HUDEP-2 (cell line): ENCODE data around the gene SIVA1.
A peak's percentile ranks its signal among the peaks of the same experiment; 100 is the strongest.

ENCODE experiments used
- DNase-seq, 76 experiments: peaks; one replicate each; lab custom pipeline; 2025; ENCODE audit not compliant: unreplicated experiment in 76 of 76; lab: John Stamatoyannopoulos, UW

The SIVA1 gene

DNA sequence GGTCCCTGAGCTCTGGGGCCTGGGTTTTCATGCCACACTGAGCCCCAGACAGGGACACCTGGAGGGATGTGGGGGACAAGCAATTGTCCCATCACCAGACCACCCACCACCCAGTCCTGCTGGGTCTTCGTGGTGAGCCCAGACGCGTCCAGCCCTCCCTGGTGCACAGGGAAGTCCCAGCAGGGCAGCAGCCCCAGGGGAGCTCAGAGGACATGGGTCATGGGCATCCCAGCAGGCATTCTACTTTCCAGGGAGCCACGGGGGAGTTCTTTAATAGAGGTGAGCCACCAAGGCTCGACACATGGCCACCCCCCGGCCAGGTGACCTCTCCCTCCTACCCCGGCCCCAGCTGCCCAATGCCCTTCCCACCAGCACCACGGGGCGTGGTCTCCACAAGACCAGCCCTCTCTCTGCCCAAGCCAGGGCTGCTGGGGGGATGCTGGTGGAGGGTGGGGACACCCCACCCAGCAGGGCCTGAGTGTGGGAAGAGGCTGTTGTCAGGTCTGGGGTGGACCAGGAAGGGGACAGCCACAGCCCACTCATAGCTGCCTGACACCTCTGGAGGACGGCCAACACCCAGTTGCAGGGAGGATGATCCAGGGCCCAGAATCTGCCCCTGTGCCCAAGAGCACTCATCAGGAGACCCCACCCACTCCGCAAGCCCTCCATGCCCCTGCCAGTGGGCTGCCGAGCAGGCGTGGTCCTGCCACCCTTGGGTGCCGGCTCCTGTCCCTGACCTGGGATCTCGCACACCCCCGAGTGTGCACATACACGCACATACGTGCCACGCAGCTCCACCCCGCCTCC is 28.5 kb downstream of the SIVA1 start:
- no peak for DNase-seq

DNA sequence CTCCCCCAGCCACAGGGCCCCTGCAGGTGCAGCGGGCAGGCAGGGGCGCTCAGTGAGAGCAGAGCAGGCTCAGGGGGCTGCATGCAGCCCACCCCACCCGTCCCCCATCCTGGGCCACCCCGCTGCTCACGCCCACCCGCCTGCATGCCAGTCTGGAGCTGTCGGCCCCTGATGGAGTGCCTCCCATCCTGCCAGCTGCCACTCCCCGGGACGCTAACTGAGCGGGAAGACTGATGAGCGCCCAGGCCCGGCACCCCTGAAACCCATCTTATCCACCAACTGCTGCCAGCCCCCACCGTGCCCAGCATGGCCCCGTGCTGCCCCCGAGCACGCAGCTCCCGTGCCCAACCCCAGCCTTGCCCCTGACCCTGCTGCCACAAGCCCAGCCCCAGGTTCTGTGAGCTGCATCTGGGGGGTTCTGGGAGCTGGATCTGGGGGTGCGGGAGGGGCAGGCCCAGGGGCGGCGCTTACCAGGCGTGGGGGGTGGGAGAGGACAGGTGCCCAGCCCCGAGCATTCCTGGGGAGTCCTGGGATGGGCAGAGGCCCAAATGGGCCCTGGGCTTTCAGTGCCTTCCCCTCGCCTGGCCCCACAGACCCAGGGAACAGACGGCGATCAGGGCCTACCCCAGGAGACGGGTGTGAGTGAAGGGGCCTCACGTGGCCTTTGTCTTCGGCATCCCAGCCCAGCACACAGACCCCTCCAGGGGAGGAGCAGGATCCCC is 29.3 kb downstream of the SIVA1 start:
- DNase-seq, result no peak

DNA sequence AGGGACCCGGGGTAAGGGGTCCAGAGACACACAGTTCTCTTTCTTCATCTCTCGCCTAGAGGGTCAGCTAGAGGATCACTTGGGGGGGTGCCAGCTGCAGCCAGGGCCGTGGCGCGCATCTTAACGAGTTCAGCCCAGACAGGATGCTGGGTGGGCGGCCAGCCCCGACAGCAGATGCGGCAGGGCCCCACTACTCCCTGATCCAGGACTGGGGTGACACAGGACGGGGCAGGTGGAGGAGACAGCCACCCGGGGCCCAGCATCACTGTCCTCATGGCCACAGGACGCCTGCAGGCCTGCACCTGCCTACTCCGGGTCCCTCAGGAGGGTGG is 29.8 kb downstream of the SIVA1 start:
- DNase-seq, result no peak

DNA sequence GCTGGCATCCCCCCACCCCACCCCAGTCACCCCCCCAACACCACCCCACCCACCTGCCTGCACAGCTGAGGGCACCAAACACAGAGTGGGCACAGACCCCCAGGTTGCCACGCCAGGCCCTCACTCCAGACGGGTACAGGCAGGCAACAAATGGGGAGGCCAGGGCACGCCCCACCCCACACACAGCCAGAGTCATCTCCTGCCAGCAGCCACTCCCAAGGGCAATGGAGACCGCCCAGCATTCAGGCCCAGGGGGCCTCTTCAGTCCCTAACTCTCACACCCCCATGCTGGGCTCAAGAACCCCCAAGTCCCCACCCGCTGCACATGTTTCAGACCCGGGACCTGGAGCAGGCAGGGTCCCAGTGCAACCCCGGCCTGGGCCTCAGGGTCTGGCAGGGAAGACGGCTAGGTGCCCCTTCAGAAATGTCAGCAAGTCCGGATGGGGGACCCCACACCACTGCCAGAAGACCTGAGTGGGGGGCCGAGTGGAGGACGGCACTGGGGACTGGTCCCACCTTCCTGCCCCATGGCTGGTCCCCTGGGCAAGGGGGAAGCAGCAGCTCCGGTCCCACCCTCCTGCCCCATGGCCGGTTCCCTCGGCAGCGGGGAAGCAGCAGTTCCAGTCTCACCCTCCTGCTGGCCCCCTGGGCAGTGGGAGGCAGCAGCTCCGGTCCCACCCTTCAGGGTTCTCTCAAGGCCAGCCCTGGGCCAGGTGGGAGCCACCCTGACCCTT is 30.7 kb downstream of the SIVA1 start:
- peak in 2 of 76 experiments; percentile 18 to 29 for DNase-seq

DNA sequence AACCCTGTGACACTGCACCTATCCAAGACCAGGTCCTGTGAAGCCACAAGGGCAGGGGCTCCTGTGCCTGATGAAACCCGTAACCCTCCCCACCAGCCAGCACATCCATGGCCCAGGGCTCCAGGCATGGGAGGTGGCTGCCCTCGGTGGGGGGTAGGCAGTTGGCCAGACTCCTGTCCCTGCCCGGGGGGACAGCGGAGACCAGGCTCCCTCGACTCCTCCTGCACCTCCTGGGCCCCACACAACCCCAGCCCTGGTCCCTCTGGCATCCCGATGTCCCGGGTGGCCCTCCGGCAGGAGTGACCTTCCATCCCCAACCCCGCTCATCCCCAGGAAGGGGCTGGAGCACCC is 31.2 kb downstream of the SIVA1 start:
- DNase-seq, result no peak

DNA sequence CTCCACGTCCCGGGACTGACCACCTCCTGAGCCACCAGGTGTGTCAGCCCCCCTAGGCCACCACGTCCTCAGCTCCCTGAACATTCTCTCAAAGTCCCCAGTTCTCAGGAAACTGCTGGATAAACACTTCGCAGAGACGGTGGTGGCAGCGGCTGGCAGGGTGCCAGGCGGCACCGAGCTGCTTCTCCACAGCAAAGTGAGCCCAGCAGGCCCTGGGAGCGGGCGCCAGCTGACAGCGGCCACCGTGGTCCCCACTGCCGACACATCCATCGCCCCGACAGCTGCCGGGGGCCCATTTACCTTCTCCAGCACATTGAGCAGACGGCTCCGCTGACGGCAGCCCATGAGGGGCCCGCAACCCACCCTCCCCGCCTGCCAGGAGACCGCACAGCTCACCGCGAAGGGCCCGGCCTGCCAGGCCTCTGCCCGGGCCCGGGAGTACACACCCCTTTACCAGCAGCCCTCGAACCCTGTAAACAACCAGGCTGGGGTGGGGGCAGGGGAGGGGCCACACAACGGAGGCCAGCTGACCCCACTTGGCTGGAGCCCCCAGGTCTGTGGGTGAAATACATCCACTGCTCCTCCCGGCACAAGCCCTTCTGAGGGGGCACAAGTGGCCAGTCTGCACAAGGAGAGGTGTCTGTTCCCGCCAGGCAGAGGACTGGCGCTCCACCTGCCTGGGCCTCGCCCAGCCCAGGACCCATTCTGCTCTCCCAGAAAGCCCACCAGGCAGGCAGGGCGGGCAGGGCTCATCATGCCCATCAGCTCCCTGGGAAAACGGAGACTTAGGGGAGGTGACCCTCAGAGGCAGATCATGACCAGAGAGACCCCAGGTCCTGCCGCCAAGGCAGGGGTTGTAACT is 32.1 kb downstream of the SIVA1 start:
- no peak for DNase-seq

DNA sequence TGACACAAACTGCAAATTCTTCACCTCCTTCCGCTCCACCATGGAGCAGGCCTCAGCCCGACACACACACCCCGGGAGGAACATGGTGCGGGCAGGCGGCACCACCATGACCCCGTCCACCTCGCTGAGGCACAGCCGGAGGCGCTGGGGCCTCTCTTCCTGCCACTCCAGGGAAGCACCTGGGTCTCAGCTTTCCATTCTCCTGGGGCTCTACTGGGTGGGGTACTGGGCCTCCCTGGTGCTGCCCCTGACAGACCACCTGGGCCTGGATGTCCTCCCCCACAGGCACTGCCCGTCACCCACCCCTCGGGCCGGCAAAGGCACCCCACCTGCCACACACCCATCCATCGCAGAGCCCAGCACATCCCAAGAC is 32.7 kb downstream of the SIVA1 start:
- DNase-seq, result no peak

DNA sequence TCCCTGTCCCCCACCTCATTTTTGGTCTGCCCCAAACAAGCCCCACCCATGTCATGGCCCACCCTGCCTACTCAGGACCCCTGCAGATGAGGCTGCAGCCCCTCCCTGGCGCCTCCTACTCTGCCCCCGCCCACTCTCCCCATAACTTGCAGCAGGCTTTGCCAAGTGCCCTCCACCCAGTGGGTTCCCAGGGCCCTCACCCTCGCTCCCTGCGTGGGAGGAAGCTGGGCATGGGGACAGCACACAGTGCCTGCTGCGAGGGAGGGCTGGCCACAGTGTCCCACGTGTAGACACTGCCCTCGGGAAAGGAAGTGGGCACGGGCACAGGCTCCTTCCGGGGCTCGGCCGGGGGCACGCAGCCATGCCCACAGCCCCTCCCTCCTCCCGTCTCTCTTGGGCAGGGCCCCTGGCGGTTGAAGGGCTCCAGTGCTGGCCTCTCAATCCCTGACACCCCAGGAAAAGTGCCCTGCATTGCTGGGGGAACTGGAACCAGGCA is 33.2 kb downstream of the SIVA1 start:
- peak in 53 of 76 experiments; percentile 12 to 75 (median 43) for DNase-seq

DNA sequence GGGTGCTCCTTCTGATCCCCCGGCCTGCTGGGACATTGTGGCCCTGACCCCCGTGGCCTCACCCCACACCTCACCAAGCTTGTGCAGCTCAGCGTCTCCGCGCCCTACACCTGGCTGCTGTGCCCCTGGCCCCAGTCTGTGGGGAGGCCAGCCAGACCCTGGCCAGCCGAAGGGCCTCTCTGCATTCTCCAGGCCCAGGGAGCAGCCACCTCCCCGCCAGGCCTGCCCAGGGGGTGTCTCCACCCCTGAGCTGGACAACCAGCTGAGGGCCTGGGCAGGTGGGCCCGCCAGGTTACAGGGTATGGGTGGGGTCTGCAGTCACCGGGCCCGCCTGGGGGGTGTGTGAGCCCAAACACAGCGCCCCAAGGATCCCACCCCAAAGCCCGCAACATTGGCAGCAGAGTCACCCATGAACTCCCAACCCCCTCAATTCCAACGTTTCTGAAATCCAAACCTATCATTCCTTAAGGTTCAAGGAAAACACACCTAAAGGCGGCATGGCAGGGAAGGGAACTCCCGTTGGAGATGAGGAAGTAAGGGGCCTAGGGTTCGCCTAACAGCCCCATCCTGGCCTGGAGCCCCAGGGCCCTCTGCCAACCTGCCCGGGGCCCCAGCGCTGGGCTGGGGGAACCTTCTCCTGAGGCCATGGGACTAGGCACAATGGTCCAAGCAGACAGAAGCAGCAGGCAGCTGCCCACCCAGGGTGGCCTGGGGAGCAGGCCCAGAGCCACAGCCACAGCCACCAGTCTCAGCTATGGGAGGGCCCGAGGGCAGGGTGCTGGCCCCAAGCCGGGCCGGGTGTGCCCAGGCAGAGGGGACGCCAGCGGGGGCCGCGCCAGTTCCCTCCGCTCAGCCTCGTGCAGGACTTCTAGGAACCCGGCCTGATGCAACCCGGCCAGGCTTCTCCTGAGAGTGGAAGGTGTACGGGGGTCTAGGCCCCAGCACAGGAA is 34.1 kb downstream of the SIVA1 start:
- no peak for DNase-seq

DNA sequence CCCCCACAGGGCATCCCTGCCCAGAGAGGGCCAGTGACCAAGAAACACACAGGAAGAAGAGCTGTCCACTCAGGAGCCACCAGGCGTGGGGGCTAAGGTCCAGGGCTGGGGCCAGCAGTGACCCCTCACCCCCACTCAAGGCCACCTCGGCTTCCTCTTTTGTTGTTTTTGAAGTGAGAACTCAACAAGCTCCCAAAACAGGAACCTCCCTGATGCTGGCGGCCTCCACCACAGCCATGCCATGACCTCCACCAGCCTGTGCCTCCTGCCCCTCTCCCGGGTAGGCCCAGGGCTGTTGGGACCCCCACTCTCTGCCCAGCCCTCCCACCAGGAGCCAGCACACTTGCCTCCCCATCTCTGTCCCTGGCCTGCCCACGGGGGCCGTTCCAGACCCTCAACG is 34.8 kb downstream of the SIVA1 start:
- no peak for DNase-seq

DNA sequence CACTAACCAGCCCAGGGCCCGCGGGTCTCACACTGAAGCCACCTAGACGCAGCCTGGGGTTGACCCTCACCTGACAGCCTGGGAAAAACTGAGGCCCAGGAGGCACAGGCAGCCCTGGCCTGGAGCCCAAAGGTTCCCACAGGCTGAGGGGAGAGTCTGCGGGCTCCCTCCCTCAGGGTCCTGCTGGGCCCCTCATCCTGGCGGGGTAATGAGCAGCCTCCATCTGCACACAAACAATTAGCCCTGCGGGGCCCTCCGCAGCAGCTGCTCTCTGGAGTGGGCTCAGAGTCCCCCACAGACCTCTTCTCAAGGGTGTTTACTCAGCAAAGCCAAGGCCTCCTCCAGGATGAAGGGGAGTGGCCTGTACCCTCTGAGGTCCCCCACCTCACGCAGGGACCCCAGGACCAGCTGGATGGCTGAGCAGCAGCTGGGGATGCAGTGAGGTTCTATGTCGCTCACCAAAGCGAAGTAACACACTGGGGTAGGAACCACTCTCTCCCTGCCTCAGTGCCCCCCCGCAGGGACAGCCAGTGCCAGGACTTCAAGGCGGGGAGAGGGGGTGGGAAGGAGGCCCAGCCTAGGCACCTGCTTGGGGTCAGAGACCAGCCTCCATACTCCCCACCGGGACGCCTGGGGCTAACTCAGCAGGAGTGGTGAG is 35.3 kb downstream of the SIVA1 start:
- no peak for DNase-seq

DNA sequence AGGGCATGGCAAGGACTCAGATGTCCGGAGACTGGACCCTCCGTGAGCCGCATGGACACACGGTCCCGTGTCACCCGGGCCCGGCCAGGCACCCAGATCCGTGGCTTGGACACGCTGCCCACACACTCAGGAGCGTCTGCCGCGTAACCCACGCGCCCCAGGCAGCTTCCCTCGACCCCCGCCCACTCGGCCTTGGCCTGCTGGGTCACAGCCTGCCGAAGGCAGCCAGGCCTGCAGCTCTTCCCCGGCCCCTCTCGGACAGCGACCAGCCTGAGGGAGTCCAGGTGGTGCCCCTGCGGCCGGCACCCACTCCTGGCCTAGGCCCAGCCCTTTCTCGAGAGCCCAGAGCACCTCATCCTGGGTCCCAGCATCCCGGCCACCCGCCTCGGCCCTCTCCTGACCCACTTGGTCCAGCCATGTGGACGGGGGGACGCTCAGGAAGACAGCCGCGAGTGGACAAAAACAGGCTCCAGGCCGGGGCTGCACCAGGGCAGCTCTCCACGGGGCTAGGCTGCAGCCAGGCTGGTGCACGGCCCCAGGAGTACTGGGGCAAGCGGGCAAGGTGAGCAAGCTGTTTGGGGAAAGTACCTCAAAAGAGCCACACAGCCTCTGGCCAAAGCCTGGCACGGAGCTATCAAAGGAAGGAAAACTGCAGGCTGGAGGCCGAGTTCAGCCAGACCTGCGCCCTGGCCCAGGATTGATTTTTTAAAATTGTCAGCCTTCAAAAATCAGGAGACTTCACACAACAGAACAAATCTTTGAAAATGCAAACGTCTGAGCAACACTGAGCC is 36.1 kb downstream of the SIVA1 start:
- no peak for DNase-seq

DNA sequence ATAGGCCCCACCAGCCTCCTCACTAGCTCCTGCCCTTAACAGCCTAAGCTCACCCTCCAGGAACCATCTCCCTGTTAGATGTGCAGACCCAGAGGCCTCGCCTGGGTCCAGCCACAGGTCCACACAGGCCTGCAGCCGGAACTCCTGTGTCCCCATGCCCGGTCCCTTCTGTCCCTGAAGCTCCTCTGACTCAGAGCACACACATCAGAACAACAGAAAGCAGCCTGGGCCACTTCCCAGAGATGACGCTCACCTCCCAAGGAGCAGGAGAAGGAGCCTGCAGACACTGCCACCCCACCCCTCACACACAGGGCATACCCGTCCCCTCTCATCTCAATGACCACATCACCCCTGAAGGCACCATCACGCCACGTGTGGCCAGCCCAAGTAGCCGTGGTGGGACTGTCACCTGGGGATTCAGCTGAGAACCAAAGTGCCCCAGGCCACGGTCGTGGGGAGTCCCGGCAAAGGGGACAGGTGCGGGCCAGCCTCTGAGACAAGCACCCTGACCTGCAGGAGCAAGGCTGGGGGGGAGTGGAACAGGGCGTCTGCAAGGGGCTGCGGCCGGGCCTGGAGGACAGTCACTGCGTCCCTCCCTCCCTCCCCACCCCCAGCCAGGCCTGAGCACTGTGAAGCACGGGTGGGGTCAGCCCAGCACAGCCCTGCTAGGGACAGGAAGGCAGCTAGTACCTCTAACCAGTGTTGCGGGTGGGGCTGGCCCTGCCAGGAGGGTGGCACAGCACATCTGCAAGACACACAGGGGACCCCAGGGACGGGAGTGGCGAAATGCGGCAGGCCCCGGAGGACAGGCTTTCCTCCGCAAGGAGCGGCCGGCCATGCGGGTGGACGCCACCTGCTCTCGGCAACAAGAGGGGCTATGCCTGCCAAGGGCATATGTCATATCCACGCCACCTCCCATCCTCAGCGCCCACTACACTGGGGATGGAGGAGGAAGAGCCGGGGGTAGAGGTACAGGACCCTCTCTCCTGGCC is 37.1 kb downstream of the SIVA1 start:
- DNase-seq, result no peak

DNA sequence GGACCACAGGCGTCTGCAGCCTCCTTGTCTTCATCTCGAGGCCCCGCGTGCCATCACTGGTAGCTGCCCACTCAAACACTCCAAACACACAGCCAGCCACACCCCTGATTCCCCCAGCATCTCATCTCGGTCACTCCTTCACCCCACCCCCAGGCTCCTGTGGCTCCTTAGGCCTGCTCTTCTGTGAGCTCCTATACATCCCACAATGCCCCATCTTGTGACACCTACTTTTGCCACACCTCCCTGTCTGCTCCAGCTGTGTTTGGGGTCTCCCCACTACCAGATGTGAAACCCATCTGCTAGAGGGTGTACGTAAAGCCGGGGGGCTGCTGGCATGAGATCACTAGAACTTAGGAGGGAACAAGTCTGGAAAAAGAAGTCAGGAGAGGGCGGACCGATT is 38.5 kb downstream of the SIVA1 start:
- DNase-seq, result no peak

DNA sequence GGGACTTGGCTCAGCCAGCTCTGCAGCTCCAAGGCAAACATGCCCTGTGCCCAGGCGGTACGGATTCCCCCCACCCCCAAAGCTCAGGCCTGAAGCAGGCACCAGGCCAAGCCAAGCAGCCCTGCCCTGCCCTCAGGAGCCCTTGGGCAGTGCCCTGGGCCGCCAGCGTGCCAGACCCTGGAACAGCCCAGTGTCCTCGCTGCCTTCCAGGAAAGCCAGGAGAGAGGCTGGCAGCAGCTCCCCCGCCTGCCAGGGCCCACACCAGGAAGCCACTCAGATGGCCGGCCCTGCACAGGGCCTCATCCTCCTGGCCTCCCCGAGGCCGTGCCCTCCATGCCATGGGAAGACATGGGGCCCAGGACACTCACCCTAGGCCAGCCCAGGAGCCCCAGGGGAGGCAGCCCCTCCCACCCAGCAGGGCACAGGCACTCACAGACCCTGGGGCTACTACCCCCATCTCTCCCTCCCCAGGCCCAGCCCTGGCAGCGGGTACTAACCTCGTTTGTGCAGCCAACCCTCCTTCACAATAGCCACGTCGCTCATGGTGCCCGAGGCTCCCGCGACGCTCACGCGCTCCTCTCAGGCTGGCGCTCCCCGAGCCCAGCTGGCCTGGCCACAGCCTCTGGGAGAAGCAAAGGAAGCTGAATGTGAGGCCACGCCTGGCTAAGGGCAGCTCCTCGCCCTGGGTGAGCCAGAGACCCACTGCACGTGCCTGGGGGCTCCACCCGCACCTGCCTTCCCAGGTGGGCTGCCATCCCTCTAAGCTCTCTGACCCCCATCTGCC is 39.3 kb downstream of the SIVA1 start:
- DNase-seq, result peak in 2 of 76 experiments; percentile 11 to 21

DNA sequence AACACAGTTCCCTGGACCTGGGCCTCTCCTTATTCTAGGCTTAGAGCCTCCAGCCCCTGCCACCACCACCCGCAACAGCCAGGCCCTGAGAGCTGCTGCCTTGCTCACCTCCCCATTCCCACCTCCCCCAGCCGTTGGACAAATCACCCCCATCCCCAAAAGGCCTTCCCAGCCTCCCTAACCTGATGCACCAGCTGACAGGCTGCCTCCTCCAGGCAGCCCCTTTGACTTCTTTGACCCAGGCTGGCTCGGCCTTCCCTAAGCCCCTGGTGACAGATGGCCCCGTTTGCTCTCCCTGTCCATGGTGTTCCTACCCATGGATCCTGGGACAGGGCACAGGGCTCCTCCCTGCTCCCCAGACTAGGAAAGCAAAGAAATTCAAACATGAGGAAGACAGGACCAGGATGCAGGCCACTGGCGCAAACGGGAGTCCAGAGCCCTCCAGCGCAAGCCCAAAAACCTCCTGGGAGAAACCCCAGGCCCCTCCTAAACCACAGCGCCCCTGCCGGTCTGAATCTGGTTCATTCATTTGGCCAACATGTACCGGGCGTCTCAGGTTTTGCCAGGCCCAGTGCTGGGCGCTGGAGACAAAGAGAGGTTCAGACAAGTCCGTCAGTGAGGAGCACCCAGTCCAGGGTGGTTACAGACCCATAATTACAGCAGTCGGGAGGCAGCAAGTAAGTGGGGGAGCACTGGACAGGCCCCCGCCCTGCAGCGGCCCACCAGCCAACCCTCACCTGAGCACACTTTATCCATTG is 40.2 kb downstream of the SIVA1 start:
- DNase-seq, result no peak
